ENCODE results near the gene PLAC1. TPM values are rescaled to one million over a fixed set of nuclear protein-coding genes. Genes with fewer than 3 reads are reported as not detected.

The PLAC1 gene
- total and polyA plus RNA-seq, 2 of the 4 experiments (the other 2 are of a cell fraction): 0.36 to 0.74 TPM

DNA sequence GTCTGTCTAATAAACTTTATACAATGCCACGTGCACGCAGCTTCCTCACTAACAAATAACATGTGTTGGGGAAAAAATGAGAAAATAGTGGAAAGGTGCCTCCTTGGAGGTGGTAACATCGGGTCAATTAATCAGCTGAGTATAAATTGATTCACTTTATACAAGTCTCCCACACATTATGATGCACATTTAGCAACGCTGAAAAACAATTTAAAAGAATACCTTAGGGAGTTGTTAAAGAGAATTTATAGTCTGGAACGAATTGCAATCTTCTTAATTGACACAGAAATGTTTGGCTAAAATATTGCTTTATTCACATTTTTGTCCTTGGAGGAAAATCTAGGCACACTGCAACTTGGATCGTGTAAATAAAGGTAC lies 114.1 kb downstream of the PLAC1 start:
- 0 out of 2 replicates have a peak, but pooled peaks cover 2% of the 10 kb centered on the region for H3K9me1 ChIP-seq (ENCODE audit: insufficient read depth, low read length)
- H2BK20ac ChIP-seq (ENCODE audit: low read depth, low read length): no peak overlapping the region
- no peak overlapping the region for H3K4me2 ChIP-seq (ENCODE audit: low read depth, low read length)
- no peaks in the 10 kb centered on the region for H3K9me3 ChIP-seq (ENCODE audit: control insufficient read depth, insufficient read depth, low read length)
- peaks cover 22% of the 10 kb centered on the region for H3K36me3 ChIP-seq (ENCODE audit: control insufficient read depth, insufficient read depth, low read length)
- ChIA-PET POLR2A (ENCODE audit: unreplicated experiment) (interaction anchor here (0.6 kb wide), 1 partner anchor 165 kb away, joined by 10 read pairs; no protein-coding TSS in a partner anchor), CTCF (no interaction called here)
- H3K14ac ChIP-seq (replicated peaks; ENCODE audit: low read depth, low read length): no peak overlapping the region
- no peaks in the 10 kb centered on the region for H3K27me3 ChIP-seq (ENCODE audit: control insufficient read depth, insufficient read depth, low read length)
- H3K18ac ChIP-seq (ENCODE audit: low read depth, low read length): no peak overlapping the region
- H4K20me1 ChIP-seq (ENCODE audit: insufficient read depth, low read length): peaks cover 9% of the 10 kb centered on the region; the same call in 1 of the 2 replicates
- intact Hi-C loops (cut with micrococcal nuclease) (no loop called here), dilution Hi-C loops (cut with HindIII; ENCODE audit: low sequenced_read_pairs, unreplicated experiment) (no loop called here), in situ Hi-C loops (cut with MboI; ENCODE audit: low sequenced_read_pairs) (no loop called here)
- BruUV-seq (replicated peaks): no TSS peak
- H4K8ac ChIP-seq (ENCODE audit: low read depth in 2 of 2, low read length in 2 of 2): no peak overlapping the region
- 33% methylated on average over 1 of the region's 6 CpGs; no CpG with 5 or more reads in 1 of the 2 experiments for WGBS, 2 experiments (ENCODE audit: extremely low coverage in 2 of 2, insufficient read length in 1 of 2)
- H2BK5ac ChIP-seq (ENCODE audit: low read depth, low read length, poor library complexity, severe bottlenecking): no peak overlapping the region
- ATAC-seq (ENCODE audit: low read depth) (no peak), DNase-seq (no peak)
- no peak overlapping the region for H2AK9ac ChIP-seq (replicated peaks; ENCODE audit: low read depth, low read length, poor library complexity)
- no peak overlapping the region for H3K27ac ChIP-seq (ENCODE audit: insufficient read depth, low read length)
- H2AFZ ChIP-seq (replicated peaks; ENCODE audit: low read length, poor library complexity): no peak overlapping the region
- H3K4ac ChIP-seq (ENCODE audit: low read depth, low read length): no peak overlapping the region
- no peak overlapping the region for H3K23ac ChIP-seq (ENCODE audit: low read depth, low read length)
- no peak overlapping the region for H3K4me3 ChIP-seq (ENCODE audit: insufficient read depth, low read depth, low read length)
- no peak overlapping the region for H3K56ac ChIP-seq (ENCODE audit: extremely low read depth, insufficient read depth, low read length)
- TF ChIP-seq RAD21 (IDR thresholded peaks at IDR 0.05; ENCODE audit: low read length) (no peak), RFX5 (IDR thresholded peaks at IDR 0.05; ENCODE audit: low read depth, low read length) (no peak), MAZ (IDR thresholded peaks at IDR 0.05; ENCODE audit: borderline replicate concordance, low read depth, low read length) (no peak), CHD1 (IDR thresholded peaks at IDR 0.05; ENCODE audit: low read depth, low read length) (no peak), FOS (IDR thresholded peaks at IDR 0.05; ENCODE audit: low read depth, low read length) (no peak), MXI1 (IDR thresholded peaks at IDR 0.05; ENCODE audit: borderline replicate concordance, low read depth, low read length) (no peak), RCOR1 (IDR thresholded peaks at IDR 0.05; ENCODE audit: insufficient replicate concordance, low read length) (no peak), SMC3 (IDR thresholded peaks at IDR 0.05; ENCODE audit: low read depth, low read length) (no peak), CEBPB (IDR thresholded peaks at IDR 0.05; ENCODE audit: low read depth, low read length) (no peak), POLR2A (IDR thresholded peaks at IDR 0.05; ENCODE audit: low read depth, low read length) (no peak), BHLHE40 (IDR thresholded peaks at IDR 0.05; ENCODE audit: low read depth, low read length) (no peak), NFE2L2 (IDR thresholded peaks at IDR 0.05; ENCODE audit: low read depth, low read length) (no peak), MAFK (IDR thresholded peaks at IDR 0.05; ENCODE audit: low read depth, low read length) (no peak)
- TF ChIP-seq, protein P1, sequence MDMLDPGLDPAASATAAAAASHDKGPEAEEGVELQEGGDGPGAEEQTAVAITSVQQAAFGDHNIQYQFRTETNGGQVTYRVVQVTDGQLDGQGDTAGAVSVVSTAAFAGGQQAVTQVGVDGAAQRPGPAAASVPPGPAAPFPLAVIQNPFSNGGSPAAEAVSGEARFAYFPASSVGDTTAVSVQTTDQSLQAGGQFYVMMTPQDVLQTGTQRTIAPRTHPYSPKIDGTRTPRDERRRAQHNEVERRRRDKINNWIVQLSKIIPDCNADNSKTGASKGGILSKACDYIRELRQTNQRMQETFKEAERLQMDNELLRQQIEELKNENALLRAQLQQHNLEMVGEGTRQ (IDR thresholded peaks at IDR 0.05; ENCODE audit: low read depth, low read length): no peak
- TF ChIP-seq, protein P2, sequence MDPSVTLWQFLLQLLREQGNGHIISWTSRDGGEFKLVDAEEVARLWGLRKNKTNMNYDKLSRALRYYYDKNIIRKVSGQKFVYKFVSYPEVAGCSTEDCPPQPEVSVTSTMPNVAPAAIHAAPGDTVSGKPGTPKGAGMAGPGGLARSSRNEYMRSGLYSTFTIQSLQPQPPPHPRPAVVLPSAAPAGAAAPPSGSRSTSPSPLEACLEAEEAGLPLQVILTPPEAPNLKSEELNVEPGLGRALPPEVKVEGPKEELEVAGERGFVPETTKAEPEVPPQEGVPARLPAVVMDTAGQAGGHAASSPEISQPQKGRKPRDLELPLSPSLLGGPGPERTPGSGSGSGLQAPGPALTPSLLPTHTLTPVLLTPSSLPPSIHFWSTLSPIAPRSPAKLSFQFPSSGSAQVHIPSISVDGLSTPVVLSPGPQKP (IDR thresholded peaks at IDR 0.05; ENCODE audit: borderline replicate concordance, low read depth, low read length): no peak
- TF ChIP-seq, protein P3, sequence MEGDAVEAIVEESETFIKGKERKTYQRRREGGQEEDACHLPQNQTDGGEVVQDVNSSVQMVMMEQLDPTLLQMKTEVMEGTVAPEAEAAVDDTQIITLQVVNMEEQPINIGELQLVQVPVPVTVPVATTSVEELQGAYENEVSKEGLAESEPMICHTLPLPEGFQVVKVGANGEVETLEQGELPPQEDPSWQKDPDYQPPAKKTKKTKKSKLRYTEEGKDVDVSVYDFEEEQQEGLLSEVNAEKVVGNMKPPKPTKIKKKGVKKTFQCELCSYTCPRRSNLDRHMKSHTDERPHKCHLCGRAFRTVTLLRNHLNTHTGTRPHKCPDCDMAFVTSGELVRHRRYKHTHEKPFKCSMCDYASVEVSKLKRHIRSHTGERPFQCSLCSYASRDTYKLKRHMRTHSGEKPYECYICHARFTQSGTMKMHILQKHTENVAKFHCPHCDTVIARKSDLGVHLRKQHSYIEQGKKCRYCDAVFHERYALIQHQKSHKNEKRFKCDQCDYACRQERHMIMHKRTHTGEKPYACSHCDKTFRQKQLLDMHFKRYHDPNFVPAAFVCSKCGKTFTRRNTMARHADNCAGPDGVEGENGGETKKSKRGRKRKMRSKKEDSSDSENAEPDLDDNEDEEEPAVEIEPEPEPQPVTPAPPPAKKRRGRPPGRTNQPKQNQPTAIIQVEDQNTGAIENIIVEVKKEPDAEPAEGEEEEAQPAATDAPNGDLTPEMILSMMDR (conservative IDR thresholded peaks at IDR 0.05; ENCODE audit: low read depth, low read length): no peak
- no peak overlapping the region for H3K9ac ChIP-seq (ENCODE audit: low read depth, low read length)
- no peak overlapping the region for H4K5ac ChIP-seq (ENCODE audit: low read depth, low read length)
- H3K79me1 ChIP-seq (ENCODE audit: low read depth in 1 of 2, low read length in 2 of 2): peaks cover 0 to 11% of the 10 kb centered on the region in 2 experiments; a peak in 2 of 4 replicates
- no peak overlapping the region for H2AK5ac ChIP-seq (ENCODE audit: low read depth, low read length)
- H2BK120ac ChIP-seq (ENCODE audit: low read depth, low read length): no peak overlapping the region
- H3K4me1 ChIP-seq (ENCODE audit: control insufficient read depth, insufficient read depth, low read length): peaks cover 5% of the 10 kb centered on the region; the same call in 1 of the 2 replicates
- H4K91ac ChIP-seq (ENCODE audit: insufficient read depth, low read depth, low read length): no peak overlapping the region
- no peak overlapping the region for H2BK15ac ChIP-seq (ENCODE audit: low read depth, low read length)

Data from IMR-90 (cell line).